Subcutaneous abdominal adipose tissue (tissue), 5 donors: ENCODE measurements around the gene CEMP1.

Experiments
- H3K27ac ChIP-seq: one replicate; pipeline ENCODE4 v1.7.0; 2013; ENCODE audit warnings: low read depth, mild to moderate bottlenecking, inconsistent platforms, low read length, moderate library complexity
- H3K27me3 ChIP-seq, 5 donors: one replicate each; pipeline ENCODE4 v1.7.0; 2013; ENCODE audit warnings: low read length in 5 of 5, inconsistent platforms in 1 of 5; ENCODE audit not compliant: control insufficient read depth in 5 of 5, insufficient read depth in 4 of 5
- H3K36me3 ChIP-seq, 5 donors: one replicate each; pipeline ENCODE4 v1.7.0; 2013; ENCODE audit warnings: low read length in 5 of 5; ENCODE audit not compliant: control insufficient read depth in 5 of 5, insufficient read depth in 5 of 5
- H3K4me1 ChIP-seq, 5 donors: one replicate each; pipeline ENCODE4 v1.7.0; 2013; ENCODE audit warnings: low read length in 5 of 5, mild to moderate bottlenecking in 3 of 5, moderate library complexity in 1 of 5; ENCODE audit not compliant: control insufficient read depth in 5 of 5, insufficient read depth in 5 of 5
- H3K4me3 ChIP-seq, 5 donors: one replicate each; pipeline ENCODE4 v1.7.0; 2013; ENCODE audit warnings: low read length in 5 of 5, low read depth in 1 of 5
- H3K9ac ChIP-seq, 5 donors: one replicate each; pipeline ENCODE4 v1.7.0; 2013; ENCODE audit warnings: low read length in 5 of 5, mild to moderate bottlenecking in 4 of 5, moderate library complexity in 3 of 5
- H3K9me3 ChIP-seq, 5 donors: one replicate each; pipeline ENCODE4 v1.7.0; 2013; ENCODE audit warnings: low read length in 5 of 5; ENCODE audit not compliant: control insufficient read depth in 5 of 5
- donor health status: healthy.
- donor health status: healthy.
- donor health status: healthy.
- donor health status: healthy.
- donor health status: healthy.

CEMP1 gene

GRCh38 chr16:2514333-2515179 lies 16.7 kb downstream of the CEMP1 start:
- H3K9me3 ChIP-seq: no peaks in the 10 kb centered on the region
- peak overlapping the region; percentile 84 for H3K27ac ChIP-seq
- H3K4me3 ChIP-seq: peak overlapping the region; percentile 76 to 96 (median 90)
- peaks cover 23 to 83% (median 66%) of the 10 kb centered on the region in 5 donors for H3K4me1 ChIP-seq
- peak overlapping the region; percentile 86 to 99 (median 95) for H3K9ac ChIP-seq
- peaks cover 0 to 8% (median 2%) of the 10 kb centered on the region in 5 donors for H3K36me3 ChIP-seq
- H3K27me3 ChIP-seq: no peaks in the 10 kb centered on the region

- Histone ChIP-seq H3K27ac (peak within 1 kb of the TSS; percentile 84), H3K9ac (peak within 1 kb of the TSS; percentile 86 to 99 (median 95)), H3K4me1 (peaks cover 21 to 78% (median 57%) of the 10 kb centered on the region in 5 donors), H3K36me3 (peaks cover 0 to 2% (median 0%) of the 10 kb centered on the region in 5 donors), H3K4me3 (peak within 1 kb of the TSS; percentile 76 to 96 (median 90)), H3K27me3 (no peaks in the 10 kb centered on the region), H3K9me3 (no peaks in the 10 kb centered on the region)
Observed at GRCh38 chr16:2513405-2514332, 17.5 kb downstream of the CEMP1 start, which contains the start of gene ATP6V0C. Gene ATP6V0C, plus strand, starts transcription at chr16:2513952. Its CDS starts 152 bp downstream, at chr16:2514104.

GRCh38 chr16:2512735-2513404 lies 18.3 kb downstream of the CEMP1 start:
- peak overlapping the region in 4 of 5 donors; percentile 57 to 90 (median 74) for H3K4me3 ChIP-seq

GRCh38 chr16:2511996-2512734 lies 19.0 kb downstream of the CEMP1 start:
- peak overlapping the region; percentile 16 for H3K27ac ChIP-seq
- H3K27me3 ChIP-seq: no peaks in the 10 kb centered on the region
- H3K9me3 ChIP-seq: no peaks in the 10 kb centered on the region
- H3K4me1 ChIP-seq: peaks cover 18 to 77% (median 55%) of the 10 kb centered on the region in 5 donors
- H3K36me3 ChIP-seq: peaks cover 0 to 2% (median 0%) of the 10 kb centered on the region in 5 donors
- H3K4me3 ChIP-seq: peak overlapping the region in 2 of 5 donors; percentile 13 to 14
- peak overlapping the region in 1 of 5 donors; percentile 41 for H3K9ac ChIP-seq

More at GRCh38 chr16:2512735-2513404, 18.3 kb downstream of the CEMP1 start:
- Histone ChIP-seq H3K9ac (peak overlapping the region in 2 of 5 donors; percentile 23 to 66), H3K4me1 (peaks cover 21 to 77% (median 55%) of the 10 kb centered on the region in 5 donors), H3K27ac (peak overlapping the region; percentile 16), H3K36me3 (peaks cover 0 to 2% (median 0%) of the 10 kb centered on the region in 5 donors), H3K27me3 (no peaks in the 10 kb centered on the region), H3K9me3 (no peaks in the 10 kb centered on the region)

GRCh38 chr16:2511128-2511800 lies 19.9 kb downstream of the CEMP1 start:
- H3K27ac ChIP-seq: no peak overlapping the region
- peak overlapping the region in 3 of 5 donors; percentile 6 to 14 (median 13) for H3K4me3 ChIP-seq
- H3K9me3 ChIP-seq: no peaks in the 10 kb centered on the region
- peaks cover 9 to 71% (median 48%) of the 10 kb centered on the region in 5 donors for H3K4me1 ChIP-seq
- peak overlapping the region in 1 of 5 donors; percentile 41 for H3K9ac ChIP-seq
- no peaks in the 10 kb centered on the region for H3K27me3 ChIP-seq
- peaks cover 0 to 1% (median 0%) of the 10 kb centered on the region in 5 donors for H3K36me3 ChIP-seq

- Histone ChIP-seq H3K27ac (no peak overlapping the region), H3K4me3 (no peak overlapping the region), H3K36me3 (no peaks in the 10 kb centered on the region), H3K9ac (no peak overlapping the region), H3K4me1 (peaks cover 0 to 52% (median 32%) of the 10 kb centered on the region in 5 donors), H3K9me3 (no peaks in the 10 kb centered on the region), H3K27me3 (no peaks in the 10 kb centered on the region)
Observed at GRCh38 chr16:2508722-2509400, 22.3 kb downstream of the CEMP1 start.

GRCh38 chr16:2507665-2508064 lies 23.5 kb downstream of the CEMP1 start:
- Histone ChIP-seq H3K27me3 (no peaks in the 10 kb centered on the region), H3K27ac (peak overlapping the region; percentile 69), H3K9ac (peak overlapping the region in 2 of 5 donors; percentile 37 to 71), H3K9me3 (no peaks in the 10 kb centered on the region), H3K4me3 (peak overlapping the region in 2 of 5 donors; percentile 1 to 40), H3K4me1 (peaks cover 0 to 48% (median 32%) of the 10 kb centered on the region in 5 donors), H3K36me3 (no peaks in the 10 kb centered on the region)

GRCh38 chr16:2507052-2507659 lies 24.1 kb downstream of the CEMP1 start:
- H3K9me3 ChIP-seq: no peaks in the 10 kb centered on the region
- peak overlapping the region in 3 of 5 donors; percentile 37 to 71 (median 55) for H3K9ac ChIP-seq
- H3K4me3 ChIP-seq: peak overlapping the region in 2 of 5 donors; percentile 1 to 40
- peak overlapping the region; percentile 69 for H3K27ac ChIP-seq
- H3K4me1 ChIP-seq: peaks cover 0 to 48% (median 37%) of the 10 kb centered on the region in 5 donors
- H3K27me3 ChIP-seq: no peaks in the 10 kb centered on the region
- no peaks in the 10 kb centered on the region for H3K36me3 ChIP-seq
